ENCODE measurements around the gene POLN.

The POLN gene

DNA sequence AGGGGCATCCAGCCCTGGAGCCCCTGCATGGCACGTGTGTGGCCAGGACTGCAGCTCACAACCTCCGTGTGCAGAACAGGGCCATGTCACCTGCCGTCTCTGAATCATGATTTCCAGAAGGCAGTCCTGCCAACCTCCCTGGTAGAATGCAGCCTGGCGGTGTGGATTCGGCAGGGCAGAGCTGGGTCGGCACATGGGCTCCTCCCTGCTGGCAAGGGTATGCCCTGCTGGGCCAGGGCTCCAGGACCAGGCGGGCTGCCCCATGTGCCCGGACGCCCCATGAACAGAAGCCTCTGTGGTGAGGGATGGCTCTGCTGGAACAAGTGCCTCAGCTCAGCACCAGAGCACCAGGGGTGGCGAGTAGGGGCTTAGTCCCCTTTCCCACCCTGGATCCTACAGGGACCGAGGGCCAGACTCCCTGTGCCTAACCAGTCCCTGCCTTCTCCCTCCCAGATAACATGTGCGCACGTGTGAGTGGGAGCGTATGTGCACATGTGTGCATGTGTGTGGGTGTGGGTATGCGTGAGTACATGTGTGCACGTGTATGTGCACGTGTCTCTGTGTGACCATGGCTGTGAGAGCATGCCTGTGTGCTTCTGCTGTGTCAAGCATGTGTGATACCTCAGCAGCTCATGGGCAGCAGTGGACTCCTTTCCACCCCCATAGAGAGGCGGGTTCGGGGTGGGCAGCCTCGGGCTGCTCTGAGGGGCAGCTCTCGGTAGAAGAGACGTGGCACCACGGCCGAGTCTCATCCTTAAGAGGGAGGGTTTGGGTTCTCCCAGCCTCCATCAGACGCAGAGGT is 30.3 kb upstream of the POLN start:
- no peak for DNase-seq (ENCODE audit: extremely low spot score)
- no peak for TF ChIP-seq CTCF (IDR thresholded peaks at IDR 0.05; ENCODE audit: control extremely low read depth, extremely low read depth, low read depth, missing control alignments)
- POLR2A ChIA-PET = no interaction called here
- CTCF ChIA-PET = no interaction called here

DNA sequence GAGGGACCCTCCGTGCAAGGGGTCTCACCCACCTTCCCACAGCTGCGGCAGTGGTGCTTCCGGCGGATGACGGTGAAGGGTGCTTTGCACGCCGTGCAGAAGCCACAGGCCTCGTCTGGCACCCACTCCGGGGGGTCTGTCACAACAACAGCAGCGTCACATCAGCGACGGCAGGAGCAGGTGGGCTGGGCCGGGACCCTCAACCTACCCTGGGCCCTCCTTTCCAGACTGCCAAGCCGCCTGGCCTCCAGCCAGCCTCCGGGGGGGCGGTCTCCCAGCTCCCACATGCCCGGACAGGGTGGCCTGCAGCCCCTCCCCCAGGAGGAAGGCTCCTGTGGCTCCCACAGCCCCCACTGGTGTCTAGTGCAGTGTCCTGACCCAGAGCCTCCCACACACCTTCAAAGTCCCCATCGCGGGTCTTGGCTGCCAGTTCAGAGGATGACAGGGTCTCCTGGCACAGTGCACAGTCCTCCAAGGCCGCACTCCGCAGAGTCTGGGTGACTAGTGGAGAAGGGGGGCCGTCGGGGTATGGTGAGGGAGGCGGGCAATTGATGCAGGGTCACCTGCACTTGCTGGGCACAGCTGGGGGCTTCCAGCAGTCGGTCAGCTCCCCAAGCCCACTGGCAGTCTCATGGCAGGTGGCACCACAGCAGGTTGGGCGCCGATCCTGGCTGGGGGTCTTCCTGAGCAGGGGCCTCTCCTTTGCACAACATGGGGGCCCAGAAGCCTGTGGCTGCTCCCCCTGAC is 29.5 kb upstream of the POLN start:
- TF ChIP-seq CTCF (IDR thresholded peaks at IDR 0.05; ENCODE audit: control extremely low read depth, extremely low read depth, low read depth, missing control alignments) = no peak
- DNase-seq (ENCODE audit: extremely low spot score) = no peak
- CTCF ChIA-PET = no interaction called here
- POLR2A ChIA-PET = no interaction called here

DNA sequence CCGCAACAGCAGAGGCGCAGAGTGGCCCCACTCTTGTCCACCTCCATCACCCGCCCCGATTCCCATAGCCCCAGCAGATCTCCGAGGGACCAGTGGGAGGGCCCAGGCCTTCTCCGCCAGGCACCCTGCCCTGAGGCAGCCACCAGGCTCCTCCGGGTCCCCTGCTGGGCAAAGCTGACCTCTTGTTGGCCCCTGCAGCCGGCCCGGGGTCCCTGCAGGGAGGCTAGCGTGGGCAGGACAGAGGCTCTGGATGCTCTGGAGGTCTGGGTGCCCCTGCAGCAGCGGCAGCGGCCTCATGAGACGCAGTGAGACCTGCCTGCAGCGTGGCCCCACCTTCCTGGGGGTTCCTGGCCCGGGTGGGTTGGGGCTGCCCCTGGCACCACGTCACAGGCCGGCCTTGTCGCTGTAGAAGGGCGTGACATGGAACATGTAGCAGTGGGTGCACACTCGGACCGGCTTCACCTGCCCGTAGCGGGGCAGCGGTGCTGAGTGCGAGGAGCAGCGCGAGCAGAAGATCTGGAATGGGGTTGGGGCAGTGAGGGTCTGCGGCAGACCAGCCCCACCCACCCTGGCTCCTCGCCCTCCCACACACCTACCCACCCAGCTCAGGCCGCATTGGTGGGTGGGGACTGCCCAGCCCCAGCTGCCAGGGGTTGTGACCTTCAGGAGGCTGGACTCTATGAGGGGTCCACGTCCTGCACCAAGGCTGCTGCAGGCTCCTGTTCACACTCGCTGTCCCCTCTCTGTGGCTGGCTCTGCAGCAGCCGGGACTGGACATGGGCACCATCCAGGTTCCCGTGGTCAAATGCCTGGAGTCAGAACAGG is 28.6 kb upstream of the POLN start:
- DNase-seq (ENCODE audit: extremely low spot score) = no peak
- CTCF ChIA-PET = no interaction called here
- POLR2A ChIA-PET = no interaction called here
- TF ChIP-seq CTCF (IDR thresholded peaks at IDR 0.05; ENCODE audit: control extremely low read depth, extremely low read depth, low read depth, missing control alignments) = no peak

- CTCF ChIA-PET = no interaction called here
- no peak for DNase-seq (ENCODE audit: extremely low spot score)
- no peak for TF ChIP-seq CTCF (IDR thresholded peaks at IDR 0.05; ENCODE audit: control extremely low read depth, extremely low read depth, low read depth, missing control alignments)
- POLR2A ChIA-PET = no interaction called here
These were observed 27.8 kb upstream of the POLN start for GRCh38 chr4:2269618-2270163.

DNA sequence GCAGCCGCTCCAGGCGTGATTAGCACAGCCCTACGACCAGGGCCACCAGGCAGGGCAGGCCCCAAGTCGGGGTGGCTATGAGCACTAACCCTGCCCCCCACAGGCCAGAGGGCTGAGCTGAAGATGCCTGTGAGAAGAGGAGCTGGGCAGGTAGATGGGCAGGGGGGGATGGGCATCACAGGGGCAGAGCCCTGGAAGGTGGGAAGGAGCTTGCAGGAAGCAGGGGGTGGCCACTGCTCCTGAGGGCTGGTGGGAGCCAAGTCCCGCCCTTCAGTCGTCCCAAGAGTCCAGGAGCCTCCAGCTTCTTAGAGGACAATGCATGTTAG is 27.2 kb upstream of the POLN start:
- ChIA-PET POLR2A (no interaction called here), CTCF (no interaction called here)
- no peak for DNase-seq (ENCODE audit: extremely low spot score)
- TF ChIP-seq CTCF (IDR thresholded peaks at IDR 0.05; ENCODE audit: control extremely low read depth, extremely low read depth, low read depth, missing control alignments) = no peak
